OCI-LY7 (cell line): Measurements from ENCODE around the gene KIF13A. TPM values are rescaled to one million over a fixed set of nuclear protein-coding genes. Genes with fewer than 3 reads are reported as not detected.

Experiments used
- BruUV-seq: library from RNA; stranded (reverse); fragments of 400-500 nt; replicated peaks from 2 replicates; lab custom pipeline; 2021; lab: Mats Ljungman, UMichigan
- CTCF ChIA-PET: fragments of 300-600 bp; sonication (Branson Sonifier 250); formaldehyde crosslinking; loops from one replicate; lab custom pipeline; 2022; ENCODE audit warnings: antibody characterized with exemption; ENCODE audit not compliant: unreplicated experiment; lab: Charles Lee
- POLR2A ChIA-PET: fragments of 300-600 bp; sonication (Branson Sonifier 250); formaldehyde crosslinking; loops from one replicate; lab custom pipeline; 2022; ENCODE audit warnings: antibody characterized with exemption; lab: Charles Lee
- DNase-seq: peaks from one replicate; pipeline ENCODE4 v3.0.0-alpha.2; 2015; ENCODE audit warnings: low spot score
- H2AFZ ChIP-seq: fragments of 200-600 bp; sonication (generic), shearing (Covaris generic); 2 replicates; pipeline ENCODE4 v1.6.1; 2014; ENCODE audit warnings: mild to moderate bottlenecking, antibody characterized with exemption, low read length, moderate library complexity
- H3K27ac ChIP-seq: fragments of 200-600 bp; sonication (generic); 2 replicates; pipeline ENCODE4 v1.5.1; 2014; ENCODE audit warnings: mixed run types, low read depth, mild to moderate bottlenecking, moderate library complexity, low read length, inconsistent platforms; ENCODE audit not compliant: poor library complexity, severe bottlenecking
- H3K36me3 ChIP-seq: fragments of 200-600 bp; sonication (generic); 2 replicates; pipeline ENCODE4 v1.6.1; 2014; ENCODE audit warnings: mild to moderate bottlenecking, antibody characterized with exemption, low read length, moderate library complexity, mixed read lengths; ENCODE audit not compliant: insufficient read depth
- H3K4me1 ChIP-seq: fragments of 200-600 bp; sonication (generic); 2 replicates; pipeline ENCODE4 v1.5.1; 2014; ENCODE audit warnings: mild to moderate bottlenecking, low read length; ENCODE audit not compliant: insufficient read depth, poor library complexity, severe bottlenecking
- H3K4me2 ChIP-seq: fragments of 200-600 bp; sonication (generic); 2 replicates; pipeline ENCODE4 v1.6.1; 2014; ENCODE audit warnings: mild to moderate bottlenecking, low read length
- H3K4me3 ChIP-seq: fragments of 200-600 bp; sonication (generic); 2 replicates; pipeline ENCODE4 v1.5.1; 2014; ENCODE audit warnings: mild to moderate bottlenecking, low read depth, low read length; ENCODE audit not compliant: poor library complexity, severe bottlenecking
- H3K79me2 ChIP-seq: fragments of 200-600 bp; sonication (generic); 2 replicates; pipeline ENCODE4 v1.6.1; 2016; ENCODE audit warnings: low read depth, mild to moderate bottlenecking, low read length, moderate library complexity, mixed read lengths; ENCODE audit not compliant: insufficient read depth
- H3K9me2 ChIP-seq: fragments of 200-600 bp; sonication (generic); 2 replicates; pipeline ENCODE4 v1.6.1; 2016; ENCODE audit warnings: mild to moderate bottlenecking, low read length, mixed read lengths; ENCODE audit not compliant: insufficient read depth
- H3K9me3 ChIP-seq: fragments of 200-600 bp; sonication (generic); 2 replicates; pipeline ENCODE4 v1.6.1; 2014; ENCODE audit warnings: mild to moderate bottlenecking, mixed run types, low read length, mixed read lengths
- H4K20me1 ChIP-seq: fragments of 200-600 bp; sonication (generic); 2 replicates; pipeline ENCODE4 v1.6.1; 2014; ENCODE audit warnings: mild to moderate bottlenecking, antibody characterized with exemption, low read length, moderate library complexity, mixed read lengths; ENCODE audit not compliant: insufficient read depth
- EZH2phosphoT487 ChIP-seq: fragments of 200-600 bp; sonication (generic); IDR thresholded peaks from 2 replicates; pipeline ENCODE4 v1.6.1; 2018; ENCODE audit warnings: low read depth, borderline replicate concordance, mild to moderate bottlenecking, mixed run types, antibody characterized with exemption, low read length, moderate library complexity, mixed read lengths
- intact Hi-C: fragments of 100-400 bp; cut with micrococcal nuclease; formaldehyde crosslinking; loops from one replicate; pipeline ENCODE4 v1.10.0; 2022; ENCODE audit not compliant: unreplicated experiment
- total RNA-seq, 2 experiments: library from RNA; depleted of rRNA in 1 of 2; stranded (reverse); fragments of >200 nt in 1 of 2; shearing (Covaris generic) in 1 of 2; gene quantifications; 2 replicates each; pipeline ENCODE4 v1.2.3, GENCODE V29; 2014 to 2022
- TF ChIP-seq, protein P1 (sequence below): fragments of 200-600 bp; sonication (generic); conservative IDR thresholded peaks from 2 replicates; pipeline ENCODE4 v1.5.1; 2014; ENCODE audit warnings: mild to moderate bottlenecking, antibody characterized with exemption, low read length, moderate library complexity, mixed read lengths

The KIF13A gene
- total RNA-seq, 2 experiments from 2014 or later, result 1.5 TPM; not detected in 1

DNA sequence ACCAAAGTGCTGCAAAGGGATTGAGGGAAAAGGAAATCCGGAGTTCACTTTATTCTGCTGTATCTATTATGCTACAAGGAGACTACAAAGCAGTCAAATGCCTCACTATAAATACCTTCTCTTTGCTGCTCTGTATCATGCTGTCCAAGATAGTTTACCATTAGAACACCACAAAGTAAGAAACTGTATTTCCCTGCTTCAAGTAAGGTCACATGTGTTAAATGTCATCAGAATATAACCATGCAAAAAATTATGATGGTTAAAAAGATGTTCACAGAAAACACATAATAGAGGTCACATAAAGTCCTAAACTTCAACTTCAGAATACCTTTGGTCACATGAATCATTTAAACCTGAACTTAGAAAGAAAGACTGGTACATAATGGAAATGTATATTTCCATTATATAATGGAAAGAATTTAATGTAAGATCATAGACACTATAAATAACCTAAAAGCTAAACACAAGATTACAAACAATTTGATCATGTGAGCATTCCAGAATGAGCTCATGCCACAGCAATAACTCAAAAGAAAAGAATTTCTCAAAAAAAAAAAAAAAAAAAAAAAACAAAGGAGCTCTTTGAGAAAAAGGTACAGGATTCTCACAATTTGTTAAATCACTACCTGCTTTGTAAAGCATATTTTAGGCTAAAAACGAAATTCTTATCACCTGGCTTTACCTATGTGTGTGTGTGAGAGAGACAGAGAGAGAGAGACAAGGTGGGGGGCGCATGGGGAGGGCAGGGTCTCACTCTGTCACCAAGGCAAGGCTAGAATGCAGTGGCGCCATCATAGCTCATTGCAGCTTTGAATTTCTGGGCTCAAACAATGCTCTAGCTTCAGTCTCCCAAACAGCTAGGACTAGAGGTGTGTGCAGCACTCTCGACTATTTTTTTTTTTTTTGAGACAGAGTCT, 58.7 kb downstream of the KIF13A start:
- H4K20me1 ChIP-seq, result no peaks in the 10 kb centered on the region
- intact Hi-C loops, result no loop called here
- TF ChIP-seq EZH2phosphoT487, result no peak
- TF ChIP-seq, protein P1, sequence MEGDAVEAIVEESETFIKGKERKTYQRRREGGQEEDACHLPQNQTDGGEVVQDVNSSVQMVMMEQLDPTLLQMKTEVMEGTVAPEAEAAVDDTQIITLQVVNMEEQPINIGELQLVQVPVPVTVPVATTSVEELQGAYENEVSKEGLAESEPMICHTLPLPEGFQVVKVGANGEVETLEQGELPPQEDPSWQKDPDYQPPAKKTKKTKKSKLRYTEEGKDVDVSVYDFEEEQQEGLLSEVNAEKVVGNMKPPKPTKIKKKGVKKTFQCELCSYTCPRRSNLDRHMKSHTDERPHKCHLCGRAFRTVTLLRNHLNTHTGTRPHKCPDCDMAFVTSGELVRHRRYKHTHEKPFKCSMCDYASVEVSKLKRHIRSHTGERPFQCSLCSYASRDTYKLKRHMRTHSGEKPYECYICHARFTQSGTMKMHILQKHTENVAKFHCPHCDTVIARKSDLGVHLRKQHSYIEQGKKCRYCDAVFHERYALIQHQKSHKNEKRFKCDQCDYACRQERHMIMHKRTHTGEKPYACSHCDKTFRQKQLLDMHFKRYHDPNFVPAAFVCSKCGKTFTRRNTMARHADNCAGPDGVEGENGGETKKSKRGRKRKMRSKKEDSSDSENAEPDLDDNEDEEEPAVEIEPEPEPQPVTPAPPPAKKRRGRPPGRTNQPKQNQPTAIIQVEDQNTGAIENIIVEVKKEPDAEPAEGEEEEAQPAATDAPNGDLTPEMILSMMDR, result no peak
- no TSS peak for BruUV-seq
- no peaks in the 10 kb centered on the region for H3K9me3 ChIP-seq
- H3K4me3 ChIP-seq, result no peak overlapping the region
- H3K4me1 ChIP-seq, result no peaks in the 10 kb centered on the region
- no peak overlapping the region for H3K27ac ChIP-seq
- H3K79me2 ChIP-seq, result no peaks in the 10 kb centered on the region
- no peaks in the 10 kb centered on the region for H3K9me2 ChIP-seq
- CTCF ChIA-PET, result no interaction called here
- DNase-seq, result no peak
- no peak overlapping the region for H2AFZ ChIP-seq
- POLR2A ChIA-PET, result interaction anchor here (0.6 to 1.0 kb wide), 4 partner anchors 11 to 1104 kb away, joined by 3 to 7 read pairs (median 4); no protein-coding TSS in a partner anchor
- H3K36me3 ChIP-seq, result no peaks in the 10 kb centered on the region
- no peak overlapping the region for H3K4me2 ChIP-seq

DNA sequence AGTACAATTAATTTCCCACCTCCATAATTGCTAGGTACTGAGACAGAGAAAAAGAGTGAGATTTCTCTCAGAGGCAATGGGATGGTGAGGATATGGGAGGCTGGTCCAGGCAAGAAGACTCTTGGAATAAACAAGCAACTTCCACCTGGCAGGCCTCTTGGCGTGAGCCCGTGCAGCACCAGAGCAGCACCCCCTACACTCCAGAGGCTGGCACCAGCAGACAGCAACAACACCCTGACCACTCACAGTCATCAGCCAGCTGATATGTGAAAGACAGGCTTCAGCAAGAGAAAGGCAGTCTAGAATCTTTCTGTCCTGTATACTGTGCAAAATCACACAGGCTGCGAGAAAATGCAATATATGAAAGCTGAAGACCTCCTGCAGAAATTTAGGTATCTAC, 59.7 kb downstream of the KIF13A start:
- TF ChIP-seq, protein P1, result no peak
- TF ChIP-seq EZH2phosphoT487, result no peak
- H3K27ac ChIP-seq, result no peak overlapping the region
- H3K4me3 ChIP-seq, result no peak overlapping the region
- no peak overlapping the region for H2AFZ ChIP-seq
- BruUV-seq, result no TSS peak
- H3K9me3 ChIP-seq, result no peaks in the 10 kb centered on the region
- H3K79me2 ChIP-seq, result no peaks in the 10 kb centered on the region
- ChIA-PET POLR2A (no interaction called here), CTCF (no interaction called here)
- no peak for DNase-seq
- H3K36me3 ChIP-seq, result no peaks in the 10 kb centered on the region
- no peaks in the 10 kb centered on the region for H3K9me2 ChIP-seq
- intact Hi-C loops, result no loop called here
- H3K4me1 ChIP-seq, result no peaks in the 10 kb centered on the region
- no peak overlapping the region for H3K4me2 ChIP-seq
- no peaks in the 10 kb centered on the region for H4K20me1 ChIP-seq

DNA sequence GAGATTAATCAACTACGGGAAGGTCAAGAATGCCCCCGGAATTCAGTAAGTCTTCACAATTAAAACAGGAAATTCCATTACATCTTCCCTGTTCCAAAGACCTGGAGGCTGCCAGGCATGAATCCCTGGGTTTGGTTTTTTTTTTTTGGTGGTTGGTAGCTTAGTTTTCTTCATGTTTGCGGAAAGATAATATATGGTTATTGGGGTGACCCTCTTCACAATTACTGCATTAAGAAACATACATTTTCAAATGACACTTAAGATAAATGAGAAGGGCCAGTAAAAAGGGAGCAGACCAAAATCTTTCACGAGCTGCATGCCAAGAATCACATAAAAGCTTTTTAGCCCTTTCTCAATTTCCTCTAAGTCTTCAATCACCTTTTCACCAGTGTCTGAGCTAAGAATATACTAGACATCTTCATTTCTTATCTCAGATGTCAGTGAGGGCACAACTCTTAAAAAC, 64.0 kb downstream of the KIF13A start:
- ChIA-PET CTCF (no interaction called here), POLR2A (interaction anchor here (0.7 kb wide), 3 partner anchors 191 to 612 kb away, joined by 3 to 6 read pairs (median 3); no protein-coding TSS in a partner anchor)
- intact Hi-C loops, result no loop called here
- no peaks in the 10 kb centered on the region for H3K9me2 ChIP-seq
- H3K4me1 ChIP-seq, result no peaks in the 10 kb centered on the region
- no peaks in the 10 kb centered on the region for H3K36me3 ChIP-seq
- no peaks in the 10 kb centered on the region for H4K20me1 ChIP-seq
- H3K4me2 ChIP-seq, result no peak overlapping the region
- H3K27ac ChIP-seq, result no peak overlapping the region
- no peak for DNase-seq
- no peaks in the 10 kb centered on the region for H3K9me3 ChIP-seq
- BruUV-seq, result no TSS peak
- no peak overlapping the region for H2AFZ ChIP-seq
- no peak overlapping the region for H3K4me3 ChIP-seq
- no peaks in the 10 kb centered on the region for H3K79me2 ChIP-seq
- TF ChIP-seq, protein P1, result no peak
- no peak for TF ChIP-seq EZH2phosphoT487
